ENCODE results near the gene SLC4A2.

SLC4A2 gene

GRCh38 chr7:151012911-151013347, 46.5 kb upstream of the SLC4A2 start:
- peak; percentile 55 for TF ChIP-seq CTCF (IDR thresholded peaks at IDR 0.05; ENCODE audit: low read depth, low read length)
- no peak overlapping the region for H3K4me3 ChIP-seq (ENCODE audit: low read depth, low read length)

DNA sequence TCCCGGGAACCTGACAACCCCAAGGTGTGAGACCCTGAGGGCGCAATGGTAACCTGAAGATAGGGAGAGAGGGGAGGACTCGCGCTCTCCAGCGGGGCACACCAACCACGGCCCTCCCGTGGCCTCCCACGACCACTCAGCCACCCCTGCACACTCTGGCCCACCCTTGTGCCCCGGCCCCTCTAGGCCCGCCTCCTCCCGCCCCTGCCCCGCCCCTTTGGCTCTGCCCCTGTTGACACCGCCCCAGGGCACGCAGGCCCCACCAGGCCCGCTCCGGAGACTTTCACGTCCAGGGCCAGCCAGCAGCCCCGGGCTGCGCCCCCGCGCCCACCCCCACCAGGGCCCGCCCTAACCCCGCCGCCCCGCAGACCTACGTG, 46.0 kb upstream of the SLC4A2 start:
- H3K4me3 ChIP-seq (ENCODE audit: low read depth, low read length): no peak overlapping the region
- no peak for TF ChIP-seq CTCF (IDR thresholded peaks at IDR 0.05; ENCODE audit: low read depth, low read length)

DNA sequence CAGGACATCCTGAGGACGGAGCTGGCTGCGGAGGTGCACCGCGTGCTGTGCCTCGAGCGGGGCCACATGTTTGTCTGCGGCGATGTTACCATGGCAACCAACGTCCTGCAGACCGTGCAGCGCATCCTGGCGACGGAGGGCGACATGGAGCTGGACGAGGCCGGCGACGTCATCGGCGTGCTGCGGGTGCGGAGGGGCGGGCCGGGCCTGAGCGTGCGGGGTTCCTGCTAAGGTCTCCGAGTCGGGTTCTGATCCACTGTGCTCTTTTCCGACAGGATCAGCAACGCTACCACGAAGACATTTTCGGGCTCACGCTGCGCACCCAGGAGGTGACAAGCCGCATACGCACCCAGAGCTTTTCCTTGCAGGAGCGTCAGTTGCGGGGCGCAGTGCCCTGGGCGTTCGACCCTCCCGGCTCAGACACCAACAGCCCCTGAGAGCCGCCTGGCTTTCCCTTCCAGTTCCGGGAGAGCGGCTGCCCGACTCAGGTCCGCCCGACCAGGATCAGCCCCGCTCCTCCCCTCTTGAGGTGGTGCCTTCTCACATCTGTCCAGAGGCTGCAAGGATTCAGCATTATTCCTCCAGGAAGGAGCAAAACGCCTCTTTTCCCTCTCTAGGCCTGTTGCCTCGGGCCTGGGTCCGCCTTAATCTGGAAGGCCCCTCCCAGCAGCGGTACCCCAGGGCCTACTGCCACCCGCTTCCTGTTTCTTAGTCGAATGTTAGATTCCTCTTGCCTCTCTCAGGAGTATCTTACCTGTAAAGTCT, 45.5 kb upstream of the SLC4A2 start:
- TF ChIP-seq CTCF (IDR thresholded peaks at IDR 0.05; ENCODE audit: low read depth, low read length): no peak
- 0 out of 2 replicates have a peak overlapping the region, but pooled peaks have one; percentile 2 for H3K4me3 ChIP-seq (ENCODE audit: low read depth, low read length)

DNA sequence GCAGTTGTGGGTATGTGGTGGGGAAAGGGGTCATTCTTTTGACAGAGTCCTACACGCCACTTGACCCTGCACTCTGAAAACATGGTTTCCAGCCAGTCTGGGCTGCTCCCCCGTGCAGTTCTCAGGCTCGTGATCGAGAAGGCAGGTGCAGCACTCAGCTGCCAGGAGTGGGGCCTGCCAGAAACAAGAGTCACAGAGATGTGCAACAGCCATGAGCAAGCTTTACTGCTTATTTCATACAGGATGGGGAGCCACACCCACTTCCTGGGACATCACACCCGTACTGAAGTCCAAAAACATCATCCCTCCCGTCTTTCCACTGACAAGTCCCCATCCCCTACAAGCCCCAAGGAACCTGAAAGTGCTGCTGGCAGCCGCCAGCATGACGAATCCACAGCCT, 44.4 kb upstream of the SLC4A2 start:
- no peak overlapping the region for H3K4me3 ChIP-seq (ENCODE audit: low read depth, low read length)
- no peak for TF ChIP-seq CTCF (IDR thresholded peaks at IDR 0.05; ENCODE audit: low read depth, low read length)

- H3K4me3 ChIP-seq (ENCODE audit: low read depth, low read length): no peak overlapping the region
- TF ChIP-seq CTCF (IDR thresholded peaks at IDR 0.05; ENCODE audit: low read depth, low read length): no peak
These were observed 43.4 kb upstream of the SLC4A2 start for GRCh38 chr7:151015967-151016366.

DNA sequence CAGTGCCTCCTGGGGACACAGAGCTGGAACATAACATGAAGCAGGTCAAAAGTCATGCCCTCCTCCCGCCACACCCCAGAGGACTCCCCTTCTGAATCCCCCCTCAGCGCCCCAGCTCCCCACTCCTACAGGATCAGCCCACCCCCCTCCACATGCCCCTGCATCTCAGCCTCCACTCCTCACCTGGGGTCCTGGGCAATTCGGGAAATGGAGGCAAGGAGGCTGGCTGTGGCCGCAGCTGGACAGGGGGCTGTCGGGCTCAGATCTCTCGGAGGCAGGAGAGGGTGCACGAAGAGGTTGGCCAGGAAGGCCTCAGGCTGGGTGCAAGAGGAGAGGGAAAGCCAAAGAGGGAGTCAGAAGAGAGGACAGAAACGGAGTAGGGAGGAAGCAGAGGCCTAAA, 42.9 kb upstream of the SLC4A2 start:
- TF ChIP-seq CTCF (IDR thresholded peaks at IDR 0.05; ENCODE audit: low read depth, low read length): no peak
- no peak overlapping the region for H3K4me3 ChIP-seq (ENCODE audit: low read depth, low read length)

- H3K4me3 ChIP-seq (ENCODE audit: low read depth, low read length): no peak overlapping the region
- TF ChIP-seq CTCF (IDR thresholded peaks at IDR 0.05; ENCODE audit: low read depth, low read length): no peak
These were observed 42.4 kb upstream of the SLC4A2 start for GRCh38 chr7:151016942-151017341.
